Right lobe of liver (tissue), 6 donors: ENCODE measurements around the gene VSX1. TPM values are rescaled to one million over a fixed set of nuclear protein-coding genes. Genes with fewer than 3 reads are reported as not detected.

Source experiments
- ATAC-seq, 4 donors: fragments of 200-7000 bp; cut with Tn5 transposase; one replicate each; pipeline ENCODE4 v1.9.1; 2020; ENCODE audit warnings: mild to moderate bottlenecking in 4 of 4, moderate library complexity in 4 of 4
- DNase-seq, 3 donors: peaks; one replicate each; pipeline ENCODE4 v3.0.0-alpha.2; 2020
- H3K27ac ChIP-seq, 3 donors: fragments of 200-600 bp; one replicate each; pipeline ENCODE4 v1.8.0; 2022
- H3K27me3 ChIP-seq, 2 donors: fragments of 200-600 bp; one replicate each; pipeline ENCODE4 v1.8.0; 2022
- H3K36me3 ChIP-seq, 4 donors: fragments of 200-600 bp; sonication (generic) in 1 of 4; one replicate each; pipeline versions ENCODE4 v1.5.1 to v1.8.0; 2017 to 2022; ENCODE audit warnings: control low read depth in 1 of 4
- H3K4me1 ChIP-seq, 4 donors: fragments of 200-600 bp; sonication (generic) in 1 of 4; one replicate each; pipeline versions ENCODE4 v1.5.1 to v1.8.0; 2017 to 2022; ENCODE audit warnings: control low read depth in 1 of 4
- H3K4me3 ChIP-seq, 3 donors: fragments of 200-600 bp; one replicate each; pipeline ENCODE4 v1.8.0; 2022
- H3K9me3 ChIP-seq, 4 donors: fragments of 200-600 bp; sonication (generic) in 1 of 4; one replicate each; pipeline versions ENCODE4 v1.5.1 to v1.8.0; 2017 to 2022; ENCODE audit warnings: control low read depth in 1 of 4
- POLR2A ChIP-seq: fragments of 450-650 bp; IDR thresholded peaks from one replicate; pipeline ENCODE4 v1.6.1; 2017; ENCODE audit warnings: antibody characterized with exemption, mild to moderate bottlenecking
- WGBS: methylation state at CpG from one replicate; pipeline ENCODE4 v1.1.6; 2018; ENCODE audit warnings: low coverage, low lambda C conversion rate; ENCODE audit not compliant: insufficient coverage; ENCODE audit errors: missing lambda C conversion rate; 5-methylcytosine and 5-hydroxymethylcytosine counted together
- intact Hi-C, 2 donors: fragments of 100-400 bp; cut with DNase I; formaldehyde crosslinking; loops; one replicate each; pipeline versions ENCODE4 v1.11.2 to v1.14.1; 2022
- total RNA-seq, 6 experiments: library from RNA; depleted of rRNA in 2 of 6; stranded (reverse); fragments of >200 nt in 2 of 6; fragmentation: NEBNext Ultra II Directional in 3 of 6; extraction: Animal tissue kit (Norgen Biotek cat#: 25700) in 3 of 6; gene quantifications; one replicate each; pipeline versions ENCODE4 v1.1.0 to v1.2.4, GENCODE V29; 2016 to 2023
- donor health status: DM: no; HTN: yes; CAD: no.
- donor health status: DM: no; HTN: no; CAD: no.
- donor health status: DM: no; HTN: no; CAD: no.
- donor health status: DM: no; HTN: yes; CAD: no.
- donor health status: DM: no; HTN: yes; CAD: no.

The VSX1 gene
- total RNA-seq, 6 experiments from 2014 or later: 0.25 to 0.73 TPM; not detected in 4

GRCh38 chr20:25025986-25026605 is 55.8 kb downstream of the VSX1 start:
- no peaks in the 10 kb centered on the region for H3K36me3 ChIP-seq
- 100% methylated on average over 1 of the region's 4 CpGs for WGBS
- intact Hi-C loops: no loop called here
- no peak overlapping the region for H3K27ac ChIP-seq
- H3K9me3 ChIP-seq: no peaks in the 10 kb centered on the region
- TF ChIP-seq POLR2A: no peak
- ATAC-seq (peak in 1 of 4 donors; percentile 11), DNase-seq (peak in 2 of 3 donors; percentile 7 to 31)
- peaks cover 0 to 3% (median 0%) of the 10 kb centered on the region in 4 donors for H3K4me1 ChIP-seq
- H3K4me3 ChIP-seq: no peak overlapping the region
- no peaks in the 10 kb centered on the region for H3K27me3 ChIP-seq

Other genes with a start within 250 kb of the VSX1 start
- gene CST7, start 132.9 kb downstream of the VSX1 start, total RNA-seq: 1 to 10 TPM; 1.1 to 4.6 (median 1.5) TPM
- 100 to 1,000 TPM; 130 to 210 (median 140) TPM for gene APMAP, start 89.4 kb downstream of the VSX1 start, total RNA-seq
- gene ACSS1, start 24.0 kb downstream of the VSX1 start, total RNA-seq: 1 to 10 TPM; 3.5 to 9.1 (median 6.3) TPM
- 10 to 100 TPM; 28.8 to 48.4 (median 34.6) TPM for gene ENTPD6, start 113.6 kb upstream of the VSX1 start, total RNA-seq
- 10 to 100 TPM in 3 of 6 experiments, 1 to 10 TPM in 3; 6.6 to 27.4 (median 13.2) TPM for gene PYGB, start 165.9 kb upstream of the VSX1 start, total RNA-seq